HEK293 (cell line): ENCODE data around the gene HS3ST5.

Experiments
- GFI1B ChIP-seq: fragments of 450-650 bp; formaldehyde crosslinking; IDR thresholded peaks from 2 replicates; pipeline ENCODE4 v1.5.1; 2016; ENCODE audit warnings: missing biosample characterization, missing genetic modification characterization
- GLIS2 ChIP-seq: fragments of 450-650 bp; formaldehyde crosslinking; IDR thresholded peaks from 2 replicates; pipeline ENCODE4 v1.5.1; 2016; ENCODE audit warnings: missing biosample characterization, missing genetic modification characterization
- HOXA7 ChIP-seq: sonication (generic); formaldehyde crosslinking; IDR thresholded peaks from 2 replicates; pipeline ENCODE4 v1.8.1; 2022; ENCODE audit warnings: missing genetic modification reagents, borderline replicate concordance
- INSM2 ChIP-seq: fragments of 450-650 bp; formaldehyde crosslinking; IDR thresholded peaks from 2 replicates; pipeline ENCODE4 v1.5.1; 2016; ENCODE audit warnings: missing biosample characterization, missing genetic modification characterization
- REPIN1 ChIP-seq: fragments of 450-650 bp; formaldehyde crosslinking; IDR thresholded peaks from 2 replicates; pipeline ENCODE4 v1.5.1; 2017; ENCODE audit warnings: missing biosample characterization, missing genetic modification characterization, low read depth
- SALL2 ChIP-seq: fragments of 450-650 bp; formaldehyde crosslinking; IDR thresholded peaks from 2 replicates; pipeline ENCODE4 v1.5.0; 2017; ENCODE audit warnings: missing biosample characterization, mild to moderate bottlenecking, missing genetic modification characterization, borderline replicate concordance
- ZBTB49 ChIP-seq: fragments of 450-650 bp; formaldehyde crosslinking; IDR thresholded peaks from 2 replicates; pipeline ENCODE4 v1.5.1; 2016; ENCODE audit warnings: missing biosample characterization, missing genetic modification characterization, low read depth
- ZBTB7A ChIP-seq: fragments of 450-650 bp; formaldehyde crosslinking; IDR thresholded peaks from 2 replicates; pipeline ENCODE4 v1.5.1; 2016; ENCODE audit warnings: low read depth, missing biosample characterization, missing genetic modification characterization
- ZFP3 ChIP-seq: fragments of 450-650 bp; formaldehyde crosslinking; IDR thresholded peaks from 2 replicates; pipeline ENCODE4 v1.5.1; 2016; ENCODE audit warnings: low read depth, missing biosample characterization, missing genetic modification characterization
- ZNF155 ChIP-seq: fragments of 450-650 bp; formaldehyde crosslinking; IDR thresholded peaks from 2 replicates; pipeline ENCODE4 v1.5.1; 2016; ENCODE audit warnings: missing biosample characterization, missing genetic modification characterization
- ZNF2 ChIP-seq: fragments of 450-650 bp; formaldehyde crosslinking; IDR thresholded peaks from 2 replicates; pipeline ENCODE4 v1.5.1; 2016; ENCODE audit warnings: missing biosample characterization, missing genetic modification characterization
- ZNF211 ChIP-seq: fragments of 450-650 bp; formaldehyde crosslinking; IDR thresholded peaks from 2 replicates; pipeline ENCODE4 v1.5.1; 2016; ENCODE audit warnings: low read depth, missing biosample characterization, missing genetic modification characterization
- ZNF239 ChIP-seq: fragments of 450-650 bp; formaldehyde crosslinking; IDR thresholded peaks from 2 replicates; pipeline ENCODE4 v1.5.1; 2016; ENCODE audit warnings: missing biosample characterization, missing genetic modification characterization
- ZNF26 ChIP-seq: fragments of 450-650 bp; formaldehyde crosslinking; IDR thresholded peaks from 2 replicates; pipeline ENCODE4 v1.5.1; 2016; ENCODE audit warnings: missing biosample characterization, missing genetic modification characterization
- ZNF354C ChIP-seq: fragments of 450-650 bp; formaldehyde crosslinking; IDR thresholded peaks from 2 replicates; pipeline ENCODE4 v1.5.1; 2016; ENCODE audit warnings: missing biosample characterization, missing genetic modification characterization, low read depth, borderline replicate concordance
- ZNF433 ChIP-seq: fragments of 450-650 bp; formaldehyde crosslinking; IDR thresholded peaks from 2 replicates; pipeline ENCODE4 v1.5.1; 2016; ENCODE audit warnings: missing biosample characterization, missing genetic modification characterization, low read depth
- ZNF580 ChIP-seq: fragments of 450-650 bp; formaldehyde crosslinking; IDR thresholded peaks from 2 replicates; pipeline ENCODE4 v1.5.1; 2016; ENCODE audit warnings: missing biosample characterization, missing genetic modification characterization
- ZNF629 ChIP-seq: fragments of 450-650 bp; formaldehyde crosslinking; IDR thresholded peaks from 2 replicates; pipeline ENCODE4 v1.5.1; 2017; ENCODE audit warnings: missing biosample characterization, missing genetic modification characterization
- ZNF660 ChIP-seq: fragments of 450-650 bp; IDR thresholded peaks from 2 replicates; pipeline ENCODE4 v1.5.1; 2018; ENCODE audit warnings: missing biosample characterization, mild to moderate bottlenecking, missing genetic modification characterization
- ZNF837 ChIP-seq: fragments of 450-650 bp; formaldehyde crosslinking; IDR thresholded peaks from 2 replicates; pipeline ENCODE4 v1.5.1; 2016; ENCODE audit warnings: missing biosample characterization, missing genetic modification characterization
- TF ChIP-seq, protein P1 (sequence below): fragments of 450-650 bp; formaldehyde crosslinking; IDR thresholded peaks from 2 replicates; pipeline ENCODE4 v1.5.1; 2016; ENCODE audit warnings: missing biosample characterization, missing genetic modification characterization, borderline replicate concordance
- TF ChIP-seq, protein P2 (sequence below): fragments of 450-650 bp; formaldehyde crosslinking; IDR thresholded peaks from 2 replicates; pipeline ENCODE4 v1.5.1; 2016; ENCODE audit warnings: missing biosample characterization, missing genetic modification characterization
- TF ChIP-seq, protein P3 (sequence below): fragments of 450-650 bp; formaldehyde crosslinking; IDR thresholded peaks from 2 replicates; pipeline ENCODE4 v1.5.1; 2016; ENCODE audit warnings: missing biosample characterization, missing genetic modification characterization
- TF ChIP-seq, protein P4 (sequence below): IDR thresholded peaks from 2 replicates; pipeline ENCODE4 v1.6.1; 2011; ENCODE audit warnings: mild to moderate bottlenecking, low read depth, low read length, borderline replicate concordance

Gene HS3ST5

DNA sequence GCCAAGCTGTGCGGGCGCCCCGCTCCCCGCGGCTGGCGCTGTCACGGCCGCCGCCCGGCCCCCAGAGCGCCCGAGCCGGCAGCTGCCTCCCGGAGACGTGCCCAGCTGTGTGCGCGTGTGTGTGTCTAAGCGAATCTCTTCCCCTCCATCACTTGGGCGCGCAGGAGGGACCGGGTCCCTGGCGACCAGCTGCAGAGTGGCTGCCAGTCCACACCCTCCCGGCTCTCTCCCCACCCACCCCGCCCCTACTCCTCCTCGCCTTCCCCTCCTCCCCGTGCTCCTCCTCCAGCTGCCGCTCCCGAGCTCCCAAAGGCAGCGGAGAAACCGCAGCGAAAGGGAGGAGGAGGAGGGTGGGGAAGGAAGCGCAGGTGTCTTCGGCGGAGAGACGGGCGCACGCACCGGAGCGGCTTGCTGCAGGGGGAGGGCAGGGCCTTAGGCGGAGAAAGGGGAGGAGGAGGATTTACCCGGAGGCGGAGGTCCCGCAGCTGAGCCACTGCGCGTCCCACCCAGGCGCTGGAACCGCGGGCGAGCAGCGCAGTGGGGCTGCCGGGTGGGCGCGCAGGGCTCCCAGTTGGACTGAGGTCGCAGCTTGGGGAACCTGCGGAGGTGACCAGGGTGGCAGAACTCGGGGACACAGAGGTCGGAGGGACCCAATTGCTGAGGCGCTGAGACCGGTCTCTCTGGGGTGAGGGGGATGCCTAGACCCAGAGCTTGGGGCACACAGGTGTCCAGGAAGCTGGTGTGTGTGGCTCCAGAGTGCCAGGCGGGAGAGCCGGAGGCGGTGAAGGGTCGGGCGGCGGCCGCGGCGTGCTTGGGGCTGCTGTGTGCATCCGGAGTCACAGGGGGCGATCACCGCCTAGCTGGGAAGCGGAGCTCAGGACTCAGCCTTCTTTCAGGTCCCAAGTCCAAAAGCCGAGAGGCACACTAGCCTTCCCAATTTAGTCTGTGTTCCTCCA lies at the start of gene HS3ST5 (continued):
- TF ChIP-seq ZNF837 (tag by site-specific recombination), result no peak
- TF ChIP-seq, protein P1, sequence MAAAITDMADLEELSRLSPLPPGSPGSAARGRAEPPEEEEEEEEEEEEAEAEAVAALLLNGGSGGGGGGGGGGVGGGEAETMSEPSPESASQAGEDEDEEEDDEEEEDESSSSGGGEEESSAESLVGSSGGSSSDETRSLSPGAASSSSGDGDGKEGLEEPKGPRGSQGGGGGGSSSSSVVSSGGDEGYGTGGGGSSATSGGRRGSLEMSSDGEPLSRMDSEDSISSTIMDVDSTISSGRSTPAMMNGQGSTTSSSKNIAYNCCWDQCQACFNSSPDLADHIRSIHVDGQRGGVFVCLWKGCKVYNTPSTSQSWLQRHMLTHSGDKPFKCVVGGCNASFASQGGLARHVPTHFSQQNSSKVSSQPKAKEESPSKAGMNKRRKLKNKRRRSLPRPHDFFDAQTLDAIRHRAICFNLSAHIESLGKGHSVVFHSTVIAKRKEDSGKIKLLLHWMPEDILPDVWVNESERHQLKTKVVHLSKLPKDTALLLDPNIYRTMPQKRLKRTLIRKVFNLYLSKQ (tag by site-specific recombination), result no peak
- TF ChIP-seq, protein P2, sequence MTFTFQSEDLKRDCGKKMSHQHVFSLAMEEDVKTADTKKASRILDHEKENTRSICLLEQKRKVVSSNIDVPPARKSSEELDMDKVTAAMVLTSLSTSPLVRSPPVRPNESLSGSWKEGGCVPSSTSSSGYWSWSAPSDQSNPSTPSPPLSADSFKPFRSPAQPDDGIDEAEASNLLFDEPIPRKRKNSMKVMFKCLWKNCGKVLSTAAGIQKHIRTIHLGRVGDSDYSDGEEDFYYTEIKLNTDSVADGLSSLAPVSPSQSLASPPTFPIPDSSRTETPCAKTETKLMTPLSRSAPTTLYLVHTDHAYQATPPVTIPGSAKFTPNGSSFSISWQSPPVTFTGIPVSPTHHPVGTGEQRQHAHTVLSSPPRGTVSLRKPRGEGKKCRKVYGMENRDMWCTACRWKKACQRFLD (tag by site-specific recombination), result no peak
- no peak for TF ChIP-seq ZBTB49 (tag by site-specific recombination)
- 0 out of 2 replicates have a peak, but pooled peaks have one; percentile 21 for TF ChIP-seq ZNF660 (tag by site-specific recombination)
- TF ChIP-seq ZNF2, result 0 out of 2 replicates have a peak, but pooled peaks have one; percentile 41
- TF ChIP-seq INSM2, result no peak
- TF ChIP-seq, protein P3, sequence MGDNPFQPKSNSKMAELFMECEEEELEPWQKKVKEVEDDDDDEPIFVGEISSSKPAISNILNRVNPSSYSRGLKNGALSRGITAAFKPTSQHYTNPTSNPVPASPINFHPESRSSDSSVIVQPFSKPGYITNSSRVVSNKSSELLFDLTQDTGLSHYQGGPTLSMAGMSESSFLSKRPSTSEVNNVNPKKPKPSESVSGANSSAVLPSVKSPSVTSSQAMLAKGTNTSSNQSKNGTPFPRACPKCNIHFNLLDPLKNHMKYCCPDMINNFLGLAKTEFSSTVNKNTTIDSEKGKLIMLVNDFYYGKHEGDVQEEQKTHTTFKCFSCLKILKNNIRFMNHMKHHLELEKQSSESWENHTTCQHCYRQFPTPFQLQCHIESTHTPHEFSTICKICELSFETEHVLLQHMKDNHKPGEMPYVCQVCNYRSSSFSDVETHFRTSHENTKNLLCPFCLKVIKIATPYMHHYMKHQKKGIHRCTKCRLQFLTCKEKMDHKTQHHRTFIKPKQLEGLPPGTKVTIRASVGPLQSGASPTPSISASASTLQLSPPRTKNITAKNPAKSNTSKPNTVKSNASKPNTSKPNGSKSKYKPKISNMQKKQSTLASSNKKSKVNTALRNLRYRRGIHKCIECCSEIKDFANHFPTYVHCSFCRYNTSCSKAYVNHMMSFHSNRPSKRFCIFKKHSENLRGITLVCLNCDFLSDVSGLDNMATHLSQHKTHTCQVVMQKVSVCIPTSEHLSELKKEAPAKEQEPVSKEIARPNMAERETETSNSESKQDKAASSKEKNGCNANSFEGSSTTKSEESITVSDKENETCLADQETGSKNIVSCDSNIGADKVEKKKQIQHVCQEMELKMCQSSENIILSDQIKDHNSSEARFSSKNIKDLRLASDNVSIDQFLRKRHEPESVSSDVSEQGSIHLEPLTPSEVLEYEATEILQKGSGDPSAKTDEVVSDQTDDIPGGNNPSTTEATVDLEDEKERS (tag by site-specific recombination), result no peak
- TF ChIP-seq REPIN1 (tag by site-specific recombination), result no peak
- TF ChIP-seq ZBTB7A (tag by site-specific recombination), result no peak
- no peak for TF ChIP-seq ZFP3
- TF ChIP-seq GLIS2, result peak; percentile 84
- TF ChIP-seq ZNF239 (tag by site-specific recombination), result no peak
- no peak for TF ChIP-seq ZNF629 (tag by site-specific recombination)
- no peak for TF ChIP-seq ZNF211 (tag by site-specific recombination)
- TF ChIP-seq ZNF433, result no peak
- no peak for TF ChIP-seq ZNF580 (tag by site-specific recombination)
- TF ChIP-seq GFI1B (tag by site-specific recombination), result no peak
- TF ChIP-seq SALL2 (tag by site-specific recombination), result no peak
- TF ChIP-seq, protein P4, sequence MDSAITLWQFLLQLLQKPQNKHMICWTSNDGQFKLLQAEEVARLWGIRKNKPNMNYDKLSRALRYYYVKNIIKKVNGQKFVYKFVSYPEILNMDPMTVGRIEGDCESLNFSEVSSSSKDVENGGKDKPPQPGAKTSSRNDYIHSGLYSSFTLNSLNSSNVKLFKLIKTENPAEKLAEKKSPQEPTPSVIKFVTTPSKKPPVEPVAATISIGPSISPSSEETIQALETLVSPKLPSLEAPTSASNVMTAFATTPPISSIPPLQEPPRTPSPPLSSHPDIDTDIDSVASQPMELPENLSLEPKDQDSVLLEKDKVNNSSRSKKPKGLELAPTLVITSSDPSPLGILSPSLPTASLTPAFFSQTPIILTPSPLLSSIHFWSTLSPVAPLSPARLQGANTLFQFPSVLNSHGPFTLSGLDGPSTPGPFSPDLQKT, result no peak
- no peak for TF ChIP-seq HOXA7 (CRISPR knock-in tag)
- no peak for TF ChIP-seq ZNF26 (tag by site-specific recombination)
- TF ChIP-seq ZNF354C (tag by site-specific recombination), result no peak
- no peak for TF ChIP-seq ZNF155 (tag by site-specific recombination)
